22Rv1 (cell line): ENCODE results near the gene HSD17B1.

ENCODE experiments used
- H3K27ac ChIP-seq: fragments of 450-650 bp; 2 replicates; pipeline ENCODE4 v1.5.1; 2017
- CTCF ChIP-seq: fragments of 450-650 bp; IDR thresholded peaks from 2 replicates; pipeline ENCODE4 v1.5.1; 2017; ENCODE audit warnings: mild to moderate bottlenecking
- ZFX ChIP-seq: fragments of 450-650 bp; IDR thresholded peaks from 2 replicates; pipeline ENCODE4 v1.6.1; 2017; ENCODE audit warnings: antibody characterized with exemption, borderline replicate concordance

HSD17B1 gene

GRCh38 chr17:42561897-42562387, 9.2 kb downstream of the HSD17B1 start, which contains the start of gene COASY:
Gene COASY, plus strand, starts transcription at chr17:42562148. Its CDS starts 475 bp downstream, at chr17:42562623.
- H3K27ac ChIP-seq = peak within 1 kb of the TSS; percentile 93
- no peak for TF ChIP-seq ZFX
- no peak for TF ChIP-seq CTCF

DNA sequence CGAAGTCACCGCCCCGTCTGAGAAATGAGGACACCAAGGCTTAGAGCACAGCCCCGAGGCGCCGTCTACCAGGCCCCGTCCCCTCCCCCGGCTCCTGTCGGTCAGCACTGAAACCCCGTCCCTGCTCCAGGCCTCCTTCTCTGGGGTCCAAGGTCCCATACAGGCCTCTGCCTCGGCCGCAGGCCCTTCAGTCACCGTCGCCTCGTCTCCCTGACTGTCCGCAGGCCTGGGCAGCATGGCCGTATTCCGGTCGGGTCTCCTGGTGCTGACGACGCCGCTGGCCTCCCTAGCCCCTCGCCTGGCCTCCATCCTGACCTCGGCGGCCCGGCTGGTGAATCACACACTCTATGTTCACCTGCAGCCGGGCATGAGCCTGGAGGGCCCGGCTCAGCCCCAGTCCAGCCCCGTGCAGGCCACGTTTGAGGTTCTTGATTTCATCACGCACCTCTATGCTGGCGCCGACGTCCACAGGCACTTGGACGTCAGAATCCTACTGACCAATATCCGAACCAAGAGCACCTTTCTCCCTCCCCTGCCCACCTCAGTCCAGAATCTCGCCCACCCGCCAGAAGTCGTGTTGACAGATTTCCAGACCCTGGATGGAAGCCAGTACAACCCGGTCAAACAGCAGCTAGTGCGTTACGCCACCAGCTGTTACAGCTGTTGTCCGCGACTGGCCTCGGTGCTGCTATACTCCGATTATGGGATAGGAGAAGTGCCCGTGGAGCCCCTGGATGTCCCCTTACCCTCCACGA, 9.8 kb downstream of the HSD17B1 start:
- peak overlapping the region; percentile 93 for H3K27ac ChIP-seq
- TF ChIP-seq ZFX (no peak), CTCF (no peak)

GRCh38 chr17:42563143-42563509, 10.4 kb downstream of the HSD17B1 start:
- H3K27ac ChIP-seq = peak overlapping the region; percentile 93
- TF ChIP-seq ZFX (no peak), CTCF (no peak)

DNA sequence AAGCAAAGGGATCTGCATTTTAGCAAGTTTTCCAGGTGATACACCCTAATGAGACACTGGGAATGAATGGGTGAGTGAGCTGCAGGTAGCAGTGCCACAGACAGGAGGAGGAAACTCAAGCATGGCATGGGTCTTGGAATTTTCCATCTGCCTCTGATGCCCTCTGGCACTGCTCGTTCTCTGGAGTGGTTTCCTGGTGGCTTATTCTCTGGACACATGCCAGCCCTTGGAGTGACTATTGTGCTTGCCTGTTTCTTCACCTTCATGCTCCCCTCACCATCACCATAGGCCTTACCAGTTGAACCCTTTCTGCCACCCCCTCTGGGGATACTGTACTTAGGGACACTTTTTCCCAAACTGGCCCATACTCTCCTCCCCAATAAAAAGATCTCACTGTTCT, 10.8 kb downstream of the HSD17B1 start:
- TF ChIP-seq ZFX (no peak), CTCF (no peak)
- H3K27ac ChIP-seq = peak overlapping the region; percentile 93

DNA sequence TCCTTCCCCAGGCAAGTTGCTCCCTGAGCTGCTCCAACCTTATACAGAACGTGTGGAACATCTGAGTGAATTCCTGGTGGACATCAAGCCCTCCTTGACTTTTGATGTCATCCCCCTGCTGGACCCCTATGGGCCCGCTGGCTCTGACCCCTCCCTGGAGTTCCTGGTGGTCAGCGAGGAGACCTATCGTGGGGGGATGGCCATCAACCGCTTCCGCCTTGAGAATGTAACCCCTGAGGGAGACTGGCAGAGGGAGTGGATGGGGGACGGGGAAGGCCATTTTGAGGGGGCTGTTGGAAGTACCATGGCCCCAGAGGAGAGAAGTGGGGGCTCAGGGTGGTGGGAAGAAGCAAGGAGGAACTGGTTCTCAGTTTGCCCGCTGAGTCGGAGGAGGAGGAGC, 11.2 kb downstream of the HSD17B1 start:
- peak overlapping the region; percentile 93 for H3K27ac ChIP-seq
- no peak for TF ChIP-seq ZFX

DNA sequence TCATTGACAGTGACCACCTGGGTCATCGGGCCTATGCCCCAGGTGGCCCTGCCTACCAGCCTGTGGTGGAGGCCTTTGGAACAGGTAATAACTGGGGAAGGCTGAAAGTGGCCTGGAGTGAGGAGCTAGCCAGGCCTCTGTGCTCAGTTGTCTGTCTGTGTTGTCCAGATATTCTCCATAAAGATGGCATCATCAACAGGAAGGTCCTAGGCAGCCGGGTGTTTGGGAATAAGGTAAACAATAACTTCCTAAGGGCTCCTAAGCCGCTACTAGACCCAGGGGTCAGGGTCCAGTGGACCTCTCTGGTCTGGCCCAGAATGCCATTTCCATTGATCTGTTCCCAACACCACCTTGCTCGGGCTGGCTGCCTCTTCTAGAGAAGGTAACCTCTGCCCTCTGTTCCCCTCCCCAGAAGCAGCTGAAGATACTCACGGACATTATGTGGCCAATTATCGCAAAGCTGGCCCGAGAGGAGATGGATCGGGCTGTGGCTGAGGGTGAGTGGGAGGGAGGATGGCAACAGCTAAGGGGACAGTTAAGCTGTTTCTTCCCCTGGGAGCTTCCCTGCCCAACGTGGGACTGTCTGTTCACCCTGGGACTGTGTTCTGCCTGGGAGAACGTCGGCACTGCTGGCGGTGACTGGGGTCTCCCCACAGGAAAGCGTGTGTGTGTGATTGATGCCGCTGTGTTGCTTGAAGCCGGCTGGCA, 12.2 kb downstream of the HSD17B1 start:
- TF ChIP-seq ZFX (no peak), CTCF (no peak)
- peak overlapping the region; percentile 93 for H3K27ac ChIP-seq

- TF ChIP-seq CTCF = no peak
- TF ChIP-seq ZFX = no peak
- peak overlapping the region; percentile 93 for H3K27ac ChIP-seq
These were observed 12.9 kb downstream of the HSD17B1 start for GRCh38 chr17:42565523-42566214.
